ENCODE results near the gene EWSR1. TPM values are rescaled to one million over a fixed set of nuclear protein-coding genes. Genes with fewer than 3 reads are reported as not detected.

The EWSR1 gene
- total RNA-seq, 1 donor from 2014 or later, result 199 TPM

DNA sequence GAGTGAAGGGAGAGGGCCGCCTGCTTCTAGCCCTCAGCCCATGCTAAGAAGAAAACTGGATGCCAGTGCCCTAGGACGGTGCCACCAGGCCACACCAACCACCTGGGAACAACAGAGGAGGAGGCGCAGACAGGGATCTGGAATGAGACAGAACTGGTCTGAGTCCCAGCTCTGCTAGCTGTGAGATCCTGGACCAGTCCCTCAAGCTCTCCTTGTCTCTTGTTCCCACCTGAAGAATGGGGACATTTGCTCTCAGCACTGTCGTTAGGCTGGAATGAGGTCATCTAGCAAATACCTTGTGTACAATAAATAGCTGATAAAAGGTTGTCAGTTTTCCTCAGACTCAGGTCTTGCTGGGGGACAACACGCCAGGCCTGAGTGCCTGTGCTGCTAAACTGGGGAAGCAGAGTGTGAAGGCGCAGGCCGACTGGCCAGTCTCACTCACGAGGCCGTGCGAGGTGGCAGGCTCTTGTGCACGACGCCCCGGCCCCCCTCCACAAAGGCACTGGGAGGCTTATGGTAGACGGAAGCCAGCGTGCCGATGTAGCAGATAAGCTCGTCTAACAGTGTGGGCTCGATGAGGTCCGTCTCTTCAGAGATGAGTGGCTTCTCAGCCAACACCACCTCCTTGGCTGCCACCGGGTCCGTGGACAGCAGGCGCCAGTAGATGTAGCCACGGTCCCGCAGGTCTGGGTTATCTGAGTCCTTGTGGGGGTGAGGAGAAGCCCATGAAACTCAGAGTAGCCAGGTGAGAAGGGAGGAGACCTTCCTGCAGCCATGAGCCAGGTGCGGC is 73.2 kb downstream of the EWSR1 start:
- TF ChIP-seq, protein P1, sequence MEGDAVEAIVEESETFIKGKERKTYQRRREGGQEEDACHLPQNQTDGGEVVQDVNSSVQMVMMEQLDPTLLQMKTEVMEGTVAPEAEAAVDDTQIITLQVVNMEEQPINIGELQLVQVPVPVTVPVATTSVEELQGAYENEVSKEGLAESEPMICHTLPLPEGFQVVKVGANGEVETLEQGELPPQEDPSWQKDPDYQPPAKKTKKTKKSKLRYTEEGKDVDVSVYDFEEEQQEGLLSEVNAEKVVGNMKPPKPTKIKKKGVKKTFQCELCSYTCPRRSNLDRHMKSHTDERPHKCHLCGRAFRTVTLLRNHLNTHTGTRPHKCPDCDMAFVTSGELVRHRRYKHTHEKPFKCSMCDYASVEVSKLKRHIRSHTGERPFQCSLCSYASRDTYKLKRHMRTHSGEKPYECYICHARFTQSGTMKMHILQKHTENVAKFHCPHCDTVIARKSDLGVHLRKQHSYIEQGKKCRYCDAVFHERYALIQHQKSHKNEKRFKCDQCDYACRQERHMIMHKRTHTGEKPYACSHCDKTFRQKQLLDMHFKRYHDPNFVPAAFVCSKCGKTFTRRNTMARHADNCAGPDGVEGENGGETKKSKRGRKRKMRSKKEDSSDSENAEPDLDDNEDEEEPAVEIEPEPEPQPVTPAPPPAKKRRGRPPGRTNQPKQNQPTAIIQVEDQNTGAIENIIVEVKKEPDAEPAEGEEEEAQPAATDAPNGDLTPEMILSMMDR (IDR thresholded peaks at IDR 0.05; ENCODE audit: insufficient read depth, low read depth, low read length), result no peak
- no peak for TF ChIP-seq EZH2 (IDR thresholded peaks at IDR 0.05; ENCODE audit: insufficient read depth, low read length)
- Mint-ChIP-seq H3K27me3 (ENCODE audit: low read depth, unreplicated experiment) (no peaks in the 10 kb centered on the region), H3K4me1 (ENCODE audit: low read depth, unreplicated experiment) (peaks cover 8% of the 10 kb centered on the region), H3K27ac (ENCODE audit: unreplicated experiment) (no peak overlapping the region), H3K4me3 (ENCODE audit: unreplicated experiment) (no peak overlapping the region), H3K36me3 (ENCODE audit: low read depth, unreplicated experiment) (peaks cover 33% of the 10 kb centered on the region), H3K9me3 (ENCODE audit: unreplicated experiment) (no peaks in the 10 kb centered on the region)
- no peak for FAIRE-seq
- Histone ChIP-seq H3K27me3 (ENCODE audit: insufficient read depth, low read length) (no peaks in the 10 kb centered on the region), H3K36me3 (ENCODE audit: insufficient read depth, low read length) (peaks cover 19% of the 10 kb centered on the region), H3K4me3 (ENCODE audit: insufficient read depth, low read depth, low read length) (no peak overlapping the region), H3K4me2 (ENCODE audit: low read length) (no peak overlapping the region), H3K9me3 (ENCODE audit: insufficient read depth, low read depth, low read length) (no peaks in the 10 kb centered on the region), H3K79me2 (ENCODE audit: insufficient read depth, low read length) (no peaks in the 10 kb centered on the region), H3K9ac (ENCODE audit: low read length) (no peak overlapping the region), H3K27ac (ENCODE audit: low read depth, low read length) (no peak overlapping the region), H2AFZ (ENCODE audit: low read depth, low read length) (no peak overlapping the region), H4K20me1 (ENCODE audit: insufficient read depth, low read length) (peaks cover 37% of the 10 kb centered on the region), H3K4me1 (ENCODE audit: insufficient read depth, low read length) (peaks cover 21% of the 10 kb centered on the region)
- no peak for DNase-seq (ENCODE audit: low read depth)

DNA sequence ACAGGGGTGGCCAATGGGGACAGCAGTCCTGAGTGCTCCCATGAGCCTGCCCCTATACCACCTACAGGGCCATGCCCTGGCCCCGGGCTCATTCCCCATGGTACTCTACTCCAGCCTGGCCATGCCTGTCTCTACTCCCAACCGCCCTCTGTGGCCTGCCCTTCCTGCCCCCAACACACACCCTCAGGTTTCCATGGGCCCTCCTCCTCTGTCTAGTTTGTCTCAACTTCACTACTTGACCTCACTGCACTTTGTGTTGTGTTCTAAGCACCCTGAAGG is 73.7 kb downstream of the EWSR1 start:
- no peak overlapping the region for H3K27ac ChIP-seq (ENCODE audit: low read depth, low read length)
- H3K9ac ChIP-seq (ENCODE audit: low read length), result no peak overlapping the region
- no peak overlapping the region for H2AFZ ChIP-seq (ENCODE audit: low read depth, low read length)
- H3K4me3 Mint-ChIP-seq (ENCODE audit: unreplicated experiment), result no peak overlapping the region
- H3K4me2 ChIP-seq (ENCODE audit: low read length), result no peak overlapping the region
- no peak overlapping the region for H3K27ac Mint-ChIP-seq (ENCODE audit: unreplicated experiment)
- H4K20me1 ChIP-seq (ENCODE audit: insufficient read depth, low read length), result peaks cover 37% of the 10 kb centered on the region
- H3K27me3 Mint-ChIP-seq (ENCODE audit: low read depth, unreplicated experiment), result no peaks in the 10 kb centered on the region
- FAIRE-seq, result no peak
- H3K4me1 ChIP-seq (ENCODE audit: insufficient read depth, low read length), result peaks cover 21% of the 10 kb centered on the region
- H3K36me3 Mint-ChIP-seq (ENCODE audit: low read depth, unreplicated experiment), result peaks cover 31% of the 10 kb centered on the region
- DNase-seq (ENCODE audit: low read depth), result no peak
- H3K36me3 ChIP-seq (ENCODE audit: insufficient read depth, low read length), result peaks cover 21% of the 10 kb centered on the region
- no peaks in the 10 kb centered on the region for H3K79me2 ChIP-seq (ENCODE audit: insufficient read depth, low read length)
- TF ChIP-seq, protein P1 (IDR thresholded peaks at IDR 0.05; ENCODE audit: insufficient read depth, low read depth, low read length), result no peak
- no peak for TF ChIP-seq EZH2 (IDR thresholded peaks at IDR 0.05; ENCODE audit: insufficient read depth, low read length)
- no peak overlapping the region for H3K4me3 ChIP-seq (ENCODE audit: insufficient read depth, low read depth, low read length)
- H3K27me3 ChIP-seq (ENCODE audit: insufficient read depth, low read length), result no peaks in the 10 kb centered on the region
- H3K9me3 Mint-ChIP-seq (ENCODE audit: unreplicated experiment), result no peaks in the 10 kb centered on the region
- peaks cover 8% of the 10 kb centered on the region for H3K4me1 Mint-ChIP-seq (ENCODE audit: low read depth, unreplicated experiment)
- H3K9me3 ChIP-seq (ENCODE audit: insufficient read depth, low read depth, low read length), result no peaks in the 10 kb centered on the region

DNA sequence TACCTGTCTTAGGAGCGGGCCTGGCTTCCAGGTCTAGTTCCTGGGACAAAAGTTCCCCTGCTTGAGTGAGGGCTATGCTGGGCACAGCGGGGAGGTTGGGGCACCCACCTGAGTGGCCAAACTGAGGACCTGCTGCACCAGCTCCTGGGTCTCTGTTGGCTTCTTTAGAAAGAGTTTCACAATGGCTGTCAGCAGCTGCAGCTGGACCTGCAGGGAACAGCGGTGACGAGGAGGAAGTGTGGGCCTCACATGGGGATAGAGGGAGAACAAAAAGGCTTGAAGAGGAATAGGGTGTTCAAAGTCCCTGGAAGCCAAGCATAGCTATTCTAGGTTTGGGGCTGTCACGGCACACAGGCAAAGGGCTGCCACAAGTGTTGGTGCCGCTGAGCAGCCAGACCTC is 74.1 kb downstream of the EWSR1 start:
- H3K4me3 ChIP-seq (ENCODE audit: insufficient read depth, low read depth, low read length), result no peak overlapping the region
- H3K9me3 ChIP-seq (ENCODE audit: insufficient read depth, low read depth, low read length), result no peaks in the 10 kb centered on the region
- no peak overlapping the region for H3K9ac ChIP-seq (ENCODE audit: low read length)
- H3K27ac ChIP-seq (ENCODE audit: low read depth, low read length), result no peak overlapping the region
- peaks cover 25% of the 10 kb centered on the region for H3K36me3 ChIP-seq (ENCODE audit: insufficient read depth, low read length)
- no peak overlapping the region for H3K4me3 Mint-ChIP-seq (ENCODE audit: unreplicated experiment)
- H3K9me3 Mint-ChIP-seq (ENCODE audit: unreplicated experiment), result no peaks in the 10 kb centered on the region
- H2AFZ ChIP-seq (ENCODE audit: low read depth, low read length), result no peak overlapping the region
- no peak overlapping the region for H3K27ac Mint-ChIP-seq (ENCODE audit: unreplicated experiment)
- H4K20me1 ChIP-seq (ENCODE audit: insufficient read depth, low read length), result peaks cover 37% of the 10 kb centered on the region
- no peaks in the 10 kb centered on the region for H3K27me3 Mint-ChIP-seq (ENCODE audit: low read depth, unreplicated experiment)
- H3K4me1 ChIP-seq (ENCODE audit: insufficient read depth, low read length), result peaks cover 21% of the 10 kb centered on the region
- DNase-seq (ENCODE audit: low read depth) (no peak), FAIRE-seq (no peak)
- no peaks in the 10 kb centered on the region for H3K79me2 ChIP-seq (ENCODE audit: insufficient read depth, low read length)
- no peak overlapping the region for H3K4me2 ChIP-seq (ENCODE audit: low read length)
- H3K4me1 Mint-ChIP-seq (ENCODE audit: low read depth, unreplicated experiment), result peaks cover 8% of the 10 kb centered on the region
- TF ChIP-seq, protein P1 (IDR thresholded peaks at IDR 0.05; ENCODE audit: insufficient read depth, low read depth, low read length), result no peak
- no peak for TF ChIP-seq EZH2 (IDR thresholded peaks at IDR 0.05; ENCODE audit: insufficient read depth, low read length)
- peaks cover 31% of the 10 kb centered on the region for H3K36me3 Mint-ChIP-seq (ENCODE audit: low read depth, unreplicated experiment)
- no peaks in the 10 kb centered on the region for H3K27me3 ChIP-seq (ENCODE audit: insufficient read depth, low read length)

Measured in astrocyte (in vitro differentiated cells and primary cell).